ENCODE results near the gene DGKE.

Gene DGKE

DNA sequence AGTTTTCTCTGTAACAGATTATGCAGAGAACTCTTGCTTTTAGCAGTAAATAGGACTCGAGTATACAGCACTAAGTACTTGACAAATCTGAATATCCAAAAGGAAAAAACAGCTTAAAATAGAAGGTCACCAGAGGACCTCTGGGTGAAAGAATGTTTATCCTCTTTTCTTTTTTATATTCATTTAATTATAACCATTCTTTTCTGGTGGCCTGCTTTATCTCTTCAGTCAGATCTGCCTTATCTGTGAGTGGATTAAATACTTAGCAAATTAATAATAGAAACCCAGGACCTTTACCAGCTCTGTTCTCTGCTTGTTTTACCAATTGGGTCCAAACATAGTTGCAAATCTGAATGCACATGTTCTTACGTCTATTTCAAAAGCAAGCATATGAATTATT, 8.6 kb downstream of the DGKE start:
- Mint-ChIP-seq H3K27me3 (no peaks in the 10 kb centered on the region), H3K27ac (no peak overlapping the region)
- no peak for ATAC-seq (replicated peaks)

DNA sequence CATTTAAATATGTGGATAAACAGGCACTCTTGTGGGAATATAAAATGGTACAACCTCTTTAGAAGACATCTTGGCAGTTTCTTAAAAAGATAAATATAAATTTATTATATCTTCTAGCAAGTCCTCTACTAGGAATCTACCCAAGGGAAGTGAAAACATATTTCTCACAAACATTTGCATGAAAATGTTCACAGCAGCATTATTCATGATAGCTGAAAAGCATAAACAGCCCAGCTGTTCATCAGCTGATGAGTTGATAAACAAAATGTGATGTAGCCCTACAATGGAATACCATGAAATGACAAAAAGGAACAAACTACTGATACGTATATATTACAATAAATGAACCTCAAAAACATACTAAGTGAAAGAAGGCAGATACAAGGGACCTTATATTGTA, 12.0 kb downstream of the DGKE start:
- Mint-ChIP-seq H3K9me3 (no peaks in the 10 kb centered on the region), H3K4me1 (ENCODE audit: low read depth in 2 of 2) (peaks cover 0 to 5% of the 10 kb centered on the region in 2 donors), H3K36me3 (ENCODE audit: insufficient read depth) (peaks cover 36% of the 10 kb centered on the region), H3K4me3 (no peak overlapping the region), H3K27ac (no peak overlapping the region), H3K27me3 (no peaks in the 10 kb centered on the region)
- ATAC-seq (replicated peaks), result no peak
- DNase-seq, result no peak

More for the DNA sequence above, 8.6 kb downstream of the DGKE start:
- Mint-ChIP-seq H3K36me3 (ENCODE audit: insufficient read depth) (peaks cover 17% of the 10 kb centered on the region), H3K4me3 (no peak overlapping the region), H3K4me1 (ENCODE audit: low read depth in 2 of 2) (peaks cover 4 to 16% of the 10 kb centered on the region in 2 donors), H3K9me3 (no peaks in the 10 kb centered on the region)
- DNase-seq, result no peak

DNA sequence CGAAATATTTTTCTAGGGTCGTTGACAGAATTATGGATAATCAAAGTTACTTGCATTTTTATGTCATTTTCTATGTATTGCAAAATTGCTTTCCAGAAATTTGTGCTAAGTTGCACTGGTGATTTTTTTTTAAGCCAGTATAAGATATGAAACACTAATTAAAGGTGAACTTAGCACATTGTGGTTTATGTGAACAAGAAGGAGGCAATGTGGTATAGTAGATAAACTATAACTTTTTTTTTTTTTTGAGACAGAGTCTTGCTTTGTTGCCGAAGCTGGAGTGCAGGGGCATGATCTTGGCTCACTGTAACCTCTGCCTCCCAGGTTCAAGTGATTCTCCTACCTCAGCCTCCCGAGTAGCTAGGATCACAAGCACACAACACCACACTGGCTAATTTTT, 13.2 kb downstream of the DGKE start:
- H3K36me3 Mint-ChIP-seq (ENCODE audit: insufficient read depth), result peaks cover 37% of the 10 kb centered on the region
- DNase-seq (no peak), ATAC-seq (replicated peaks) (no peak)
- no peak overlapping the region for H3K4me3 Mint-ChIP-seq
- no peaks in the 10 kb centered on the region for H3K27me3 Mint-ChIP-seq
- no peaks in the 10 kb centered on the region for H3K9me3 Mint-ChIP-seq
- no peak overlapping the region for H3K27ac Mint-ChIP-seq
- H3K4me1 Mint-ChIP-seq (ENCODE audit: low read depth in 2 of 2), result peaks cover 0 to 5% of the 10 kb centered on the region in 2 donors

DNA sequence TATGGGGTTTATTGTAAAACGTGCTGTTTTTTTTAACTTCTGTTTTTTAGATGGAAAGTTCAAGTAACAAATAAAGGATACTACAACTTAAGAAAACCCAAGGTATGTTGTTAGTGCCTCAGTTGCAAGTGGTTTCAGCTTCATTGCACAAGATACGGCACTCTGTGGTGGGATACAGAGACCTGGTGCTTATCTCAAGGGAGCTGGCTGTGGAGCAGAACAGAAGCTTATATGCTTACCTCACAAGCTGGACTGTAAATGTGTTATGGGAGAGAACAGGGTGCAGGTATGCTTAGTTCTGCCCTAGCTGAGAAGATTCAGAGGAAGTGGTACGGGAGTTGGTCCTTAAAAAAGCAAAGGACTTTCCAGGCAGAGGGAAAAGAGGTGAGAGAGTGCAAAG, 15.2 kb downstream of the DGKE start:
- Mint-ChIP-seq H3K36me3 (ENCODE audit: insufficient read depth) (peaks cover 38% of the 10 kb centered on the region), H3K4me3 (no peak overlapping the region), H3K4me1 (ENCODE audit: low read depth in 2 of 2) (peaks cover 0 to 1% of the 10 kb centered on the region in 2 donors), H3K9me3 (no peaks in the 10 kb centered on the region), H3K27ac (no peak overlapping the region), H3K27me3 (no peaks in the 10 kb centered on the region)
- DNase-seq (no peak), ATAC-seq (replicated peaks) (no peak)

DNA sequence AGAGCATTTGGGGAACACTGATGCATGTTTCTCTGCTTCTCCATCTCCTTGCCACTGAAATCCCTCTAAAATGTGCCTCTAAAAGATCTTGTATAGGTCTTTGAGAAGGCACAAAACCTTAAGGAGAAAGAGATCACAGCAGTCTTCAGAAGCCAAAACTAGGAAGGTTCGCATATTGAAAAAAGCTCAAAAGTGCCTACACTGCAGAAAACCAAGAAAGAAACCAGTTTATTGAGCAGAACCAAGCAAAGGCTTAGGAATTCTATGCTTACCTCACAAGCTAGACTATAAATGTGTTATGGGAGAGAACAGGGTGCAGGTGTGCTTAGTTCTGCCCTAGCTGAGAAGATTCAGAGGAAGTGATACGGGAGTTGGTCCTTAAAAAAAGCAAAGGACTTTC, 16.6 kb downstream of the DGKE start:
- peak overlapping the region in 1 of 2 donors; percentile 77 for H3K27ac Mint-ChIP-seq
- ATAC-seq (replicated peaks) (no peak), DNase-seq (no peak)

DNA sequence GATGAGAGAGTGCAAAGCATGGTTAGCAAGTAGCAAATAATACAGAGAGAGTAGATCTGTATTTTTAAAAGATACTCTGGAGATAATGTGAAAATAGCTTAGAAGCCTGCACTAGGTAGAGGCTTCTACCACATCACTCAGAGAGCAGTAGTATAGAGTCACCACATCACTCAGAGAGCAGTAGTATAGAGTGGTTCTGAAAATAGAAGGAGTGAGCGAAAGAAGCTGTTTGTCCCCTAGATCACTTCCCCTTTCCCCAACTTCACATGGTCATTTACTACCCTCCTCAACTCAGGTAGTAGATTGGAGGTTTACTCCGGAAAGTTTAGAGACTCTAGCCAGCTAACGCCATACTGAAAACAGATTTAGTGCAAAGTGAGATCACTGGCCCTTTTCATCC, 17.1 kb downstream of the DGKE start:
- H3K36me3 Mint-ChIP-seq (ENCODE audit: insufficient read depth), result peaks cover 39% of the 10 kb centered on the region
- H3K4me1 Mint-ChIP-seq (ENCODE audit: low read depth in 2 of 2), result no peaks in the 10 kb centered on the region
- no peaks in the 10 kb centered on the region for H3K27me3 Mint-ChIP-seq
- no peak for ATAC-seq (replicated peaks)
- H3K4me3 Mint-ChIP-seq, result no peak overlapping the region
- no peaks in the 10 kb centered on the region for H3K9me3 Mint-ChIP-seq
- DNase-seq, result no peak
- H3K27ac Mint-ChIP-seq, result peak overlapping the region in 1 of 2 donors; percentile 77

More for the DNA sequence above, 16.6 kb downstream of the DGKE start:
- Mint-ChIP-seq H3K27me3 (no peaks in the 10 kb centered on the region), H3K9me3 (no peaks in the 10 kb centered on the region), H3K4me1 (ENCODE audit: low read depth in 2 of 2) (no peaks in the 10 kb centered on the region), H3K4me3 (no peak overlapping the region), H3K36me3 (ENCODE audit: insufficient read depth) (peaks cover 35% of the 10 kb centered on the region)

DNA sequence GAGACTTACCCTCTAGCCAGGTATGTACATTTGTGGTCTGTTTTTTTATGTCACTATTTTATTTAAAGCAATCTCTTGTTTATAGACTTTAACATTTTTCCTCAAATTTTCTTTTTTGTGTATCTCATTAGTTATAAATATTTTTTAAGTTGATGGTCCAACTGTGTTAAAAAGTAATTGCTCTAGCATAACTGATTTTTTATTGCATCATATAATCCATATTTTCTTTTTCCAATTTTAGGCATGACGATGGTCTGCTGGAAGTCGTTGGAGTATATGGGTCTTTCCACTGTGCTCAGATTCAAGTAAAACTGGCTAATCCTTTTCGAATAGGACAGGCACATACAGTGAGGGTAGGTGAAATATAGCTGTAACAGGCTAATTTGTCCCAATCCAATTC, 27.9 kb downstream of the DGKE start:
- DNase-seq (no peak), ATAC-seq (replicated peaks) (no peak)
- no peaks in the 10 kb centered on the region for H3K9me3 Mint-ChIP-seq
- H3K4me3 Mint-ChIP-seq, result no peak overlapping the region
- peaks cover 48% of the 10 kb centered on the region for H3K36me3 Mint-ChIP-seq (ENCODE audit: insufficient read depth)
- no peaks in the 10 kb centered on the region for H3K4me1 Mint-ChIP-seq (ENCODE audit: low read depth in 2 of 2)
- no peaks in the 10 kb centered on the region for H3K27me3 Mint-ChIP-seq
- H3K27ac Mint-ChIP-seq, result peak overlapping the region in 1 of 2 donors; percentile 38

DNA sequence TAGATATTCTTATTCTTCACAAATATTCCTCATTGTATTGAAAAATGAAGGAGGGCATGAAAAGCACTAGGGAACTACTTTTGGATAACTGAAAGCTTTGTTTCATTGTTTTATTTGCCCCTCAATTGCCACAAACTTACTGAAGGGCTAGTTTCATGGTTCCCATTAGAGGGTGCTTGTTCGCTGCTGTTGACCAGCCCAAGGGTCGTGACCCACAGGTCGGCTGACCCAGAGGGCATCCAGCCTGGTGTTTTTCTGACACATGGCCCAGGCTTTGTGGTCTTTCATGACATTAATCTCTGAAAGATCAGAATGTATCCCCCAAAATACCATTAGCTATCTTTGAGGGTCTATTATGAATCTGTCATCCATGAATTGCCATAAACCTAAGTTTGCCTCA, 30.0 kb downstream of the DGKE start:
- Mint-ChIP-seq H3K36me3 (ENCODE audit: insufficient read depth) (peaks cover 36% of the 10 kb centered on the region), H3K4me3 (no peak overlapping the region), H3K4me1 (ENCODE audit: low read depth in 2 of 2) (no peaks in the 10 kb centered on the region), H3K9me3 (no peaks in the 10 kb centered on the region), H3K27me3 (no peaks in the 10 kb centered on the region), H3K27ac (no peak overlapping the region)
- no peak for DNase-seq
- no peak for ATAC-seq (replicated peaks)

DNA sequence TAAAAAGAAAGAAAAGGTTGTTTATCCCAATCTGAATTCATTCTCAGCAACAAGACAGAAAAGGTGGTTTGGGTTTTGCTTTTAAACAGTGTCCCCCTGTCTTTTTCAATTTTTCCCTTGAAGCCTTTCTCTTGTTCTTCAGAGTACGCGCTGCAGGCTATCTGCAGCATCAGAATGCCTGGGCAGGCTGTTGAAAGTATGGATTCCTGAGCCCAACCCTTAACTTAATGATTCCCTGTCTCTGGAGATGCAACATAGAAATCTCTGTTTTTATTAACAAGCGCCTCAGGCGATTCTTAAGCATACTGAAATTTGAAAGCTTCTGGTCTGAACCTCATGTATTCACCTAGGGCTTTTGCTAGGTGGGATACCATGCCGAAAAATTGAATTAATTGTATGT, 32.1 kb downstream of the DGKE start:
- no peak for DNase-seq
- Mint-ChIP-seq H3K9me3 (no peaks in the 10 kb centered on the region), H3K27me3 (no peaks in the 10 kb centered on the region), H3K36me3 (ENCODE audit: insufficient read depth) (peaks cover 35% of the 10 kb centered on the region), H3K27ac (peak overlapping the region in 1 of 2 donors; percentile 3), H3K4me1 (ENCODE audit: low read depth in 2 of 2) (no peaks in the 10 kb centered on the region), H3K4me3 (no peak overlapping the region)
- no peak for ATAC-seq (replicated peaks)

DNA sequence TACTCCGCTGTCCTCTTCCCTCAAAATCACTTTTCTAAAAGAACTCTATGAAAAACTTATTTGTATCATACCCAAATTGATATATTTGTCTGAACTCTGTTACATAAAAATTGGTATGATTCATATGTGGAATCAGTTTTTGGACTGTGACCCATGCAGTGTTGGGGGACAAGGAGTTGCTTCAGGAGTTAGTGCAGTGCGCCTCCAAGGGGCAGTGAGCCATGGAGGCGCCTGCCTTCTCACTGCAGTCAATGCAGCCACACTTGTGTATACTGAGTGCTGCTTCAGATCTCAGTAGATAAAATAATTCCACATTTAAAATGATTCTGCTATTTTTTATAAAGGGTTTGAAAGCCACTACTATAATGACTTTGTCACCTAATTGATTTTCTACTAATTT, 32.5 kb downstream of the DGKE start:
- no peaks in the 10 kb centered on the region for H3K4me1 Mint-ChIP-seq (ENCODE audit: low read depth in 2 of 2)
- no peak for DNase-seq
- no peak overlapping the region for H3K4me3 Mint-ChIP-seq
- peaks cover 35% of the 10 kb centered on the region for H3K36me3 Mint-ChIP-seq (ENCODE audit: insufficient read depth)
- H3K27me3 Mint-ChIP-seq, result no peaks in the 10 kb centered on the region
- H3K9me3 Mint-ChIP-seq, result no peaks in the 10 kb centered on the region
- H3K27ac Mint-ChIP-seq, result peak overlapping the region in 1 of 2 donors; percentile 3
- no peak for ATAC-seq (replicated peaks)

DNA sequence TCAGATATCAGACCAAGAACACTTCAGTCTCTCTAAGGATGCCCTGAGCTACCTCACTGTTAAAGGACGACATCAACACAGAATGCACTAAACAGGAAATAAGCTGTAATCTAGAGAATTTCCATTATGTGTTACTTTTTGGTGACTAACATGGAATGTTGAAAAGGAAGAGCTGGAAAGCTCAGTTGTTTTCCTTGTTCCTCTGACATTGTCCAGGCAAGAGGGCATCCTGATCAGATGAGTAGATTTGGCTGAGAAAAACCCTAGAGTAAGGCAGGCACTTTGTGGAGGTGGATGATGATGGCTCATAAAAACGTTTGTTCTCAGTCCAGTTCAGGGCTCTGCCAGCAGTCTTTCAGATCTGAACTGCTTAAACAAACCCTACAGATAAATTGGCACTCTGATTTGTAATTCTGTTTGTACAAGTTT, 34.0 kb downstream of the DGKE start:
- Mint-ChIP-seq H3K4me3 (no peak overlapping the region), H3K9me3 (no peaks in the 10 kb centered on the region), H3K27ac (peak overlapping the region in 1 of 2 donors; percentile 22), H3K27me3 (peaks cover 0 to 2% of the 10 kb centered on the region in 2 donors), H3K36me3 (ENCODE audit: insufficient read depth) (peaks cover 20% of the 10 kb centered on the region), H3K4me1 (ENCODE audit: low read depth in 2 of 2) (no peaks in the 10 kb centered on the region)
- ATAC-seq (replicated peaks), result no peak
- DNase-seq, result no peak

DNA sequence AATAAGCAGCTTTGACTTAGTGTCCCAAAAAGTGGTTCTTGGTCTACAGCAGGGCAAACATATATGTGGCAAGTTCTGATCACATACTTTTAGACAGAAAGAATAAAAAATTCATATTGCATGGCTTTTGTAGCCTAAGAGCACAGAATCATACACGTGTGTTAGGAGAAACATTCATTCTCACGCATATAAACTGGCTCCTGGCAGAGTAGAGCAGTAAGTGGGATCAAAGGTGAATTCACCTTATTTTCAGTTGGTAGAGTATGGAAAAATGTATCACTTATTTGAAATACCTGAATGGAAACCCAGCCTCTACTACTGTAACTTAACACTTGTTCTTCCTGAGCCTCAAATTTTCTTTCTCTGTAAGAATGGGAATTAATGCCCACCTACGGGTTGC, 34.8 kb downstream of the DGKE start:
- H3K36me3 Mint-ChIP-seq (ENCODE audit: insufficient read depth), result peaks cover 14% of the 10 kb centered on the region
- ATAC-seq (replicated peaks), result no peak
- H3K4me3 Mint-ChIP-seq, result no peak overlapping the region
- no peak for DNase-seq
- peaks cover 0 to 9% of the 10 kb centered on the region in 2 donors for H3K27me3 Mint-ChIP-seq
- no peaks in the 10 kb centered on the region for H3K4me1 Mint-ChIP-seq (ENCODE audit: low read depth in 2 of 2)
- no peaks in the 10 kb centered on the region for H3K9me3 Mint-ChIP-seq
- no peak overlapping the region for H3K27ac Mint-ChIP-seq

DNA sequence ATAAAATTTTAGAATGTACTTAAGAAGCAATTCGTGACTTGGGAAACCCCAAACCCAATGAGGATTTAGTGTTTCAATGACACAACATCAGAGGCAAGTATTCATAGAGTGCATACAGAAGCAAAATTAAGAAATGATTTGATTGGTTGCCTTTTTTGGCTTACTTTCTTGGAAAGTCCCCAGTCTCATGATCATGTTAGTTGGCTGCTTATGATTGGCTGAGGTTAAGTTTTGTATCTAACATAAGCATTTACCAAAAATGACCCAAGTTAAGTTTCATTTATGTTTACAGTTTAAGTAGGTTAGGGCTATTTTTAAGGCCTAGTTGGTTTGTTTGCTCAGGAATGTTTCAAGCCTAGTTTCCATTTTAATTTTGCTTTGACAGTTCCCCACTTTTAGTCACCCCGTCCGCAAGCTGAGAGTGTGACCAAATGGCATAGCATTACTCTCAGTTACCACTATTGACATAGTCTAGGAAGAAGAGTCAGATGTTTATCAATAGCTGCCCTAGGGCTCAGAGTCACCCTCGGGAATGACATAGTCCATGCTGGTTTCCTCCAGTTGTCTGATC, 36.2 kb downstream of the DGKE start:
- H3K4me3 Mint-ChIP-seq, result no peak overlapping the region
- H3K36me3 Mint-ChIP-seq (ENCODE audit: insufficient read depth), result peaks cover 8% of the 10 kb centered on the region
- H3K4me1 Mint-ChIP-seq (ENCODE audit: low read depth in 2 of 2), result no peaks in the 10 kb centered on the region
- ATAC-seq (replicated peaks) (no peak), DNase-seq (no peak)
- peak overlapping the region in 1 of 2 donors; percentile 31 for H3K27ac Mint-ChIP-seq
- H3K27me3 Mint-ChIP-seq, result peaks cover 5 to 9% of the 10 kb centered on the region in 2 donors
- no peaks in the 10 kb centered on the region for H3K9me3 Mint-ChIP-seq

DNA sequence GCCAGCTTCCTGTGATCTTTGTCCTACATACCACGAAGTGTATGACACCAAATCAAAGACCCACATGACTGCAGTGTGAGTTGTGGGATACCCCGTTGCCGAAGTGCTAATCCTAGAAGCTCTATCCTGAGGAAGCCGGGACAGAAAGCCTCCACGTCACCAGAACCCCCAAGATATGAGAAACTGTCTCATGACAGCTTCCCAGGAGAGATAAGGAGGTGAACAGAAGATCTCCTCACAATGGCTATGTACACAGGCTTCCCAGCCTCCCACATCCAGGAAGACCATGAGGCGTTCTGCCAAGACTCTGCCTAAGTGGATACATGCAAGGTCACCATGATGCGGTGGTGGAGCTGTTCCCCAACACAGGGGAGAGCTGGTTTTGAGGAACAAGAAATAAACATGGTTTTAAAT, 42.8 kb downstream of the DGKE start:
- no peak overlapping the region for H3K27ac Mint-ChIP-seq
- H3K4me3 Mint-ChIP-seq, result no peak overlapping the region
- ATAC-seq (replicated peaks) (no peak), DNase-seq (no peak)
- H3K9me3 Mint-ChIP-seq, result no peaks in the 10 kb centered on the region
- H3K36me3 Mint-ChIP-seq (ENCODE audit: insufficient read depth), result no peaks in the 10 kb centered on the region
- H3K4me1 Mint-ChIP-seq (ENCODE audit: low read depth in 2 of 2), result no peaks in the 10 kb centered on the region
- H3K27me3 Mint-ChIP-seq, result peaks cover 9 to 11% of the 10 kb centered on the region in 2 donors

DNA sequence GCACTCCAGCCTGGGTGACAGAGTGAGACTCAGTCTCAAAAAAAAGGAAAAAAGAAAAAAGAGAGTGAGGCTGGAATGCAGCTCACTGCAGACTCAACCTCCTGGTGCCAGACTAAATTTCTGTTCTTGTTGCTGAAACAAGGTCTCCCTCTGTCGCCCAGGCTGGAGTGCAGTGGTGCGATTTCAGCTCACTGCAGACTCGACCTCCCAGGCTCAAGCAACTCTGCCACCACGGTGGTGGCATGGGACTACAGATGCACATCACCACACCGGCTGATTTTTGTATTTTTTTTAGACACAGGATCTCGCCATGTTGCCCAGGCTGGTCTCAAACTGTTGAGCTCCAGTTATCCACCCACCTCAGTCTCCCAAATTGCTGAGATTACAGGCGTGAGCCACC, 45.3 kb downstream of the DGKE start:
- Mint-ChIP-seq H3K4me3 (no peak overlapping the region), H3K27ac (no peak overlapping the region), H3K27me3 (peaks cover 0 to 11% of the 10 kb centered on the region in 2 donors), H3K4me1 (ENCODE audit: low read depth in 2 of 2) (no peaks in the 10 kb centered on the region), H3K36me3 (ENCODE audit: insufficient read depth) (no peaks in the 10 kb centered on the region), H3K9me3 (no peaks in the 10 kb centered on the region)
- ATAC-seq (replicated peaks), result no peak
- no peak for DNase-seq

All from effector memory CD8-positive, alpha-beta T cell (primary cell).